Muscle of back (tissue), 11 donors: ENCODE results near the gene CRNKL1. TPM values are rescaled to one million over a fixed set of nuclear protein-coding genes. Genes with fewer than 3 reads are reported as not detected.
A peak's percentile ranks its signal among the peaks of the same experiment; 100 is the strongest.
"Not testable (repeated sequence)": the region's sequence is repeated elsewhere in the genome, so short reads cannot be mapped to it uniquely, and the experiment has no call there.

Source experiments
- DNase-seq, 3 donors: peaks; one replicate each; pipeline versions ENCODE4 v3.0.0 to v3.0.0-alpha.2; 2013
- polyA plus RNA-seq, 10 donors: library from polyadenylated mRNA; unstranded; fragments of 120-200 nt; gene quantifications; one replicate each; pipeline ENCODE4 v1.2.1, GENCODE V29; 2013; ENCODE audit not compliant: insufficient read length in 10 of 10

The CRNKL1 gene
- polyA plus RNA-seq, 10 donors, result 19.1 to 26.9 (median 23.6) TPM

- DNase-seq, result no peak
Measured at GRCh38 chr20:20014659-20015058, 37.6 kb downstream of the CRNKL1 start.

GRCh38 chr20:20012541-20012940, 39.7 kb downstream of the CRNKL1 start:
- DNase-seq, result no peak

- peak in 1 of 3 donors; percentile 41 for DNase-seq
Measured at GRCh38 chr20:20010639-20011500, 41.4 kb downstream of the CRNKL1 start.

GRCh38 chr20:20009784-20010253, 42.4 kb downstream of the CRNKL1 start:
- no peak for DNase-seq

GRCh38 chr20:20005342-20005741, 46.9 kb downstream of the CRNKL1 start:
- no peak for DNase-seq

GRCh38 chr20:20003955-20004322, 48.3 kb downstream of the CRNKL1 start:
- not testable (repeated sequence) for DNase-seq

GRCh38 chr20:20003031-20003954, 49.0 kb downstream of the CRNKL1 start:
- peak in 2 of 3 donors; percentile 71 to 81 for DNase-seq

- DNase-seq, result no peak
Measured at GRCh38 chr20:20002101-20002998, 49.9 kb downstream of the CRNKL1 start.

- no peak for DNase-seq
Measured at GRCh38 chr20:20000211-20000968, 51.9 kb downstream of the CRNKL1 start.

GRCh38 chr20:19998990-19999705, 53.1 kb downstream of the CRNKL1 start:
- no peak for DNase-seq

- DNase-seq, result peak in 1 of 3 donors; percentile 86
Measured at GRCh38 chr20:19996917-19997316, 55.3 kb downstream of the CRNKL1 start.

- DNase-seq, result no peak
Measured at GRCh38 chr20:19996222-19996621, 56.0 kb downstream of the CRNKL1 start.

- peak in 2 of 3 donors; percentile 68 to 79 for DNase-seq
Measured at GRCh38 chr20:19995220-19995863, 56.9 kb downstream of the CRNKL1 start.

GRCh38 chr20:19993958-19994669, 58.2 kb downstream of the CRNKL1 start:
- peak in 1 of 3 donors; percentile 81 for DNase-seq

GRCh38 chr20:19992996-19993908, 59.0 kb downstream of the CRNKL1 start:
- peak in 1 of 3 donors; percentile 86 for DNase-seq

GRCh38 chr20:19991854-19992253, 60.4 kb downstream of the CRNKL1 start:
- no peak for DNase-seq

GRCh38 chr20:19991308-19991707, 61.0 kb downstream of the CRNKL1 start:
- no peak for DNase-seq
